ENCODE results near the gene DOCK4.

DNA sequence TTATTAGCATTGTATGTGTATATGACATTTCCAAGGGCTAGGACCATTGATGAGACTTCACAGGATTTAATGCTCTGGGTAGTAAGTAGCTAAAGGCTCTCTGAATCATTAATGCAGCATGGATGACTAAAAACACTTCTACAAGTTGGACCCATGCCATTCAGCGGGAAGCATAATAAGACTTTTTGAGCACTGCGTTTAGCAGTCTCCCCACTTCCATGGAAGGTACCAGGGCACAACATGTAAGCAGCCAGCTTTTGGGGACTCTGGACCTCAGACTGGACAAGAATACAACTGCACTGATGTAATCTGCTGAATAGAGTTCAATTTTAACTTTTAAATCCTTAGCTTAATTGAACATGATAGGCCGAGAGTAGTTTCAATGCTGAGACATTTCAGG is 452.2 kb downstream of the DOCK4 start:
- no peak for TF ChIP-seq EZH2 (IDR thresholded peaks at IDR 0.05; ENCODE audit: insufficient read depth, poor library complexity, severe bottlenecking)
- no peak for TF ChIP-seq EZH2phosphoT487 (IDR thresholded peaks at IDR 0.05; ENCODE audit: insufficient read depth, low read depth)
